ENCODE measurements around the gene MCF2L.

- no peak for TF ChIP-seq CTCF (IDR thresholded peaks at IDR 0.05)
- no peak for TF ChIP-seq EZH2phosphoT487 (IDR thresholded peaks at IDR 0.05)
Observed at GRCh38 chr13:113148407-113148806, 179.4 kb downstream of the MCF2L start.
